Ishikawa (cell line): Measurements from ENCODE around the gene MTMR10.

Experiments
- CEBPB ChIP-seq: IDR thresholded peaks from 2 replicates; pipeline ENCODE4 v1.6.1; 2012
- CREB1 ChIP-seq: IDR thresholded peaks from 2 replicates; pipeline ENCODE4 v1.6.1; 2012; ENCODE audit warnings: low read depth
- EGR1 ChIP-seq: IDR thresholded peaks from 2 replicates; pipeline ENCODE4 v1.6.1; 2012
- EP300 ChIP-seq: IDR thresholded peaks from 2 replicates; pipeline ENCODE4 v1.6.1; 2012; ENCODE audit warnings: borderline replicate concordance
- FOXM1 ChIP-seq: IDR thresholded peaks from 2 replicates; pipeline ENCODE4 v1.6.1; 2012; ENCODE audit warnings: low read depth, borderline replicate concordance
- NFIC ChIP-seq: IDR thresholded peaks from 2 replicates; pipeline ENCODE4 v1.6.1; 2012
- RAD21 ChIP-seq: IDR thresholded peaks from 2 replicates; pipeline ENCODE4 v1.6.1; 2012; ENCODE audit warnings: low read depth
- REST ChIP-seq: IDR thresholded peaks from 2 replicates; pipeline ENCODE4 v1.6.1; 2012; ENCODE audit warnings: low read depth, mild to moderate bottlenecking
- TAF1 ChIP-seq: IDR thresholded peaks from 2 replicates; pipeline ENCODE4 v1.6.1; 2012; ENCODE audit warnings: low read depth, mild to moderate bottlenecking
- TCF12 ChIP-seq: IDR thresholded peaks from 2 replicates; pipeline ENCODE4 v1.6.1; 2012; ENCODE audit warnings: low read depth
- TEAD4 ChIP-seq: IDR thresholded peaks from 2 replicates; pipeline ENCODE4 v1.6.1; 2012
- YY1 ChIP-seq: IDR thresholded peaks from 2 replicates; pipeline ENCODE4 v1.6.1; 2012; ENCODE audit warnings: low read depth
- ZBTB7A ChIP-seq: IDR thresholded peaks from 2 replicates; pipeline ENCODE4 v1.6.1; 2012; ENCODE audit warnings: low read depth
- TF ChIP-seq, protein P1 (sequence below): IDR thresholded peaks from 2 replicates; pipeline ENCODE4 v1.6.1; 2012
- TF ChIP-seq, protein P2 (sequence below): IDR thresholded peaks from 2 replicates; pipeline ENCODE4 v1.6.1; 2012

The MTMR10 gene

DNA sequence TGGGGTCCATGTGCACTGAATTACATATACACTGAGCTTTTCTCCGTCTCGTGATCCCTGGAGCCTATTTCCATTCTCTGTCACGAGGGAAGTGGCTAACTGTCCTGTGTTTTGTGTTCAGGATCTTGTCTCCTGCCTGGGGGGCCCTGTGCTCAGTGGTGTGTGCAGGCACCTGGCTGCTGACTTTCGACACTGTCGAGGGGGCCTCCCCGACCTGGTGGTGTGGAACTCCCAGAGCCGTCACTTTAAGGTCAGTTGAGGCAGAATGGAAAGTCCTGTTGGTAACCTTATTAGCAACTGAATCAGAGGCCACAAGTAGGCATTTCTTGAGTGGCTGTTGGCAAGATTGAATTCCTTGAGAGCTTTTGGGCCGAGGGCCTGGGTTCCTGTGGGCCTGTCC, 61.0 kb downstream of the MTMR10 start:
- TF ChIP-seq CREB1 (no peak), FOXM1 (no peak), ZBTB7A (no peak), TCF12 (no peak), EP300 (no peak), REST (no peak), RAD21 (no peak)

DNA sequence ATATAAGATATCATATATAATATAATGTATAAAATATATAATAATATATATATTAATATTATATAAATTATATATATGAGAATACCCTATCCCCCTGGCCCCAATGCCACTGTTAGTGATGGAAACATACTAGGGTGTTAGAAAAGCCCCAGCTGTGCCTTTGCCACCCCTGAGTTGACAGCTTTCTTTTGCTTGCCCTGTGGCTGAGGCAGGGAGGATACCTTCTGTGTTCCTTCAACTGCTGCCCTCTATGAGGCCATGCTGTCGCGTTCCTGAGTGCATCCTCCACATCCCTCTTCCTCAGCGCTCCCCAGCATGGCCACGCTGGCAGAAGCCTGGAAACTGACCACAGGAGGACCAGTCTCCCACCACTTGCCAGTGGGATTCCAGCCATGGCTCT, 61.4 kb downstream of the MTMR10 start:
- TF ChIP-seq EGR1 (no peak), TCF12 (no peak), ZBTB7A (no peak), YY1 (no peak), NFIC (no peak), FOXM1 (no peak), EP300 (no peak), REST (no peak), CEBPB (no peak), CREB1 (no peak), TEAD4 (no peak), TAF1 (no peak), RAD21 (no peak)
- TF ChIP-seq, protein P1, sequence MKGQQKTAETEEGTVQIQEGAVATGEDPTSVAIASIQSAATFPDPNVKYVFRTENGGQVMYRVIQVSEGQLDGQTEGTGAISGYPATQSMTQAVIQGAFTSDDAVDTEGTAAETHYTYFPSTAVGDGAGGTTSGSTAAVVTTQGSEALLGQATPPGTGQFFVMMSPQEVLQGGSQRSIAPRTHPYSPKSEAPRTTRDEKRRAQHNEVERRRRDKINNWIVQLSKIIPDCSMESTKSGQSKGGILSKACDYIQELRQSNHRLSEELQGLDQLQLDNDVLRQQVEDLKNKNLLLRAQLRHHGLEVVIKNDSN: no peak
- TF ChIP-seq, protein P2, sequence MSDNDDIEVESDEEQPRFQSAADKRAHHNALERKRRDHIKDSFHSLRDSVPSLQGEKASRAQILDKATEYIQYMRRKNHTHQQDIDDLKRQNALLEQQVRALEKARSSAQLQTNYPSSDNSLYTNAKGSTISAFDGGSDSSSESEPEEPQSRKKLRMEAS: no peak

DNA sequence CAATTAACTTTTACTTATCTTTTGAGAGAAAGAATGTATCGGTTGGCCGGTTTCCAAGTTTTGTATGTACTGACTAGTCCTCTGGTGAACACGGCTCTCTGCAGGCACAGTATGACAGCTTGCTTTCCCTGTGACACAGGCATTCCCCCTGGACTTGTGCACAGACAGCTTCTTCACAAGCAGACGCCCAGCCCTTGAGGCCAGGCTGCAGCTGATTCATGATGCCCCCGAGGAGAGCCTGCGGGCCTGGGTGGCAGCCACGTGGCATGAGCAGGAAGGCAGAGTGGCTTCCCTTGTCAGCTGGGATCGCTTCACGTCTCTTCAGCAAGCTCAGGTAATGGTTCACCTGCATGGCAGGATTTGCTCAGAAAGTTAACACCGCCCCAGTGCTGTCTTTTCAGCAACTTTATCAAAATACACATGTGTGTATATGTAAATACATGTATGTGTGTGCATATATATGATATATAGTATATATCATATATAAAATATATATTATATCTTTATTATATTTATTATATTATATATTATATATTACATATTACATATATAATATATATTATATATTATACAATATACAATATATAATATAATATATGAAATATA, 62.3 kb downstream of the MTMR10 start:
- TF ChIP-seq, protein P2: no peak
- TF ChIP-seq CREB1 (no peak), TCF12 (no peak), TAF1 (no peak), NFIC (no peak), EP300 (no peak), REST (no peak), FOXM1 (no peak), TEAD4 (no peak)

- TF ChIP-seq, protein P1: no peak
Measured at GRCh38 chr15:30928076-30928475, 63.4 kb downstream of the MTMR10 start.

DNA sequence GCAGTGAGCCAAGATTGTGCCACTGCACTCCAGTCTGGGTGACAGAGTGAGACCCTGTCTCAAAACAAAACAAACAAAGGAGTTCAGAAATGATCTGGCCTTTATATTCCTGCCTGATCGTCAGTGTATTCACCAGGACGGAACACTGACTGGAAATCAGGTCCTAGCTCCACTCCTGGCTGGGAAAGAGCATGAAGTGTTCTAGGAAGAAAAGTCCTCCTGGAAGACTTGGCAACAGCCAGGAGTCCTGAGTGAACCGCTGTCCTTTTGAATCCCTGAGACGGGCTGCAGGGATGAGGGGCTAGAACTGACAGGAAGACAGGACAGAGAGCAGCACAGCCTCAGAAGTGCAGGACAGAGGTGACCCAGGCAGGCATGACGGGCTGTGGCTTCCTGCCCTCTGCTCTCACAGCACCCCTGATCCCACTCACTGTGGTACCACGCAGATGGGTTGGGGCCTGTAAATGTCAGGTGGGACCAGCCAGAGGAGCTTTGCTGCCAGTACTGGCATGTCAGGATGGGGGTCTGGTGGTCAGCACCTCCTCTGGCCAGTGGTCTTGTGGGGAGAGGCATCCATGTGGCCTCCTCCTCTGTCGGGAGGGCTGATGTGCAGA, 64.2 kb downstream of the MTMR10 start:
- no peak for TF ChIP-seq EGR1
- no peak for TF ChIP-seq YY1
- TF ChIP-seq, protein P1: no peak
- TF ChIP-seq RAD21: no peak
- TF ChIP-seq NFIC: no peak
